ENCODE measurements around the gene PDZRN4.

GRCh38 chr12:41566703-41567102, 378.6 kb downstream of the PDZRN4 start:
- TF ChIP-seq REST (IDR thresholded peaks at IDR 0.05; ENCODE audit: insufficient read depth in 1 of 2, low read depth in 2 of 2, low read length in 2 of 2), result no peak
- no peak for TF ChIP-seq POLR2AphosphoS5 (IDR thresholded peaks at IDR 0.05; ENCODE audit: low read depth, low read length)
- TF ChIP-seq TAF1 (IDR thresholded peaks at IDR 0.05; ENCODE audit: borderline replicate concordance, insufficient read depth, low read length), result no peak
- TF ChIP-seq SIN3A (IDR thresholded peaks at IDR 0.05; ENCODE audit: borderline replicate concordance, insufficient read depth, low read length), result no peak

All from PFSK-1 (cell line).